HG03060 (cell line): Measurements from ENCODE around the gene ZCCHC7.

Experiments used
- ATAC-seq: cut with Tn5 transposase; IDR thresholded peaks from one replicate; pipeline ENCODE4 v1.9.1; 2021; ENCODE audit warnings: low read depth, moderate number of reproducible peaks; ENCODE audit not compliant: unreplicated experiment

Gene ZCCHC7

GRCh38 chr9:37327553-37327952 is 207.2 kb downstream of the ZCCHC7 start:
- ATAC-seq: no peak

GRCh38 chr9:37328556-37329227 is 208.3 kb downstream of the ZCCHC7 start:
- ATAC-seq: no peak

DNA sequence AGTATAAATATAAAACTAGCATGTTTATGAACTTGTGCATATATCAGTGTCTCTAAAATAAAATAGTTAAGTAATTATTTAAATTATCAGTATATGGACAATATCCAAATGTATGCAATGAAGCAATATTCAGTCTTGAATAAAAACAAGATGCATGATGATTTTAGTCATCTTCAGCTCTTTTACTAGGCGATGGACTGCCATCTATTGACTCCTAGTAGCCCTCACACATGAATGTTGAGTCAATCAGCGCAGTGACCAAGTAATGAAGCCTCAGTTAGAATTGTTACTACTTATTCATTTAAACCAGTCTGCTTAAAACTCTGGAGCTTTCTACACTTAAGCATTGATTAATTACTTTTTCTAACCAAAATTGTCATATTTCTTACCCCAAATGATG is 209.2 kb downstream of the ZCCHC7 start:
- ATAC-seq: peak; percentile 44

DNA sequence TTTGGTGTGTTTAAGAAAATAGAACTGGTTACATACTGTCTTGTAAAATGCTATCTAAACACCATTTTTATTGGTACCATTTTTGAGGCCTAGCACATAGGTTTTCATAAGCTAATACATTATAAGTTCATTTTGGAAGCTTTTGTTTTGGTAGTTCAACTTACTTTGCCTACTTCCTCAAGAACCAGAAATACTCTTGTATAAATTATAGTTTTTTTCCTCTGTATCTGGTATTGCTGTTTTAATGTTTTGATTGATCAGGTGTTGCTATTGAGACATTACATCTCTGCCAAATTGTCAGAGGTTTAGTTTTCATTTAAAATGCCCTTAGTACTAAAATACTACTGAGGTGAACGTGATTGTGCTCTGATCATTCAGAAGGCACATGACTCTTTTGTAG is 211.5 kb downstream of the ZCCHC7 start:
- ATAC-seq: no peak

DNA sequence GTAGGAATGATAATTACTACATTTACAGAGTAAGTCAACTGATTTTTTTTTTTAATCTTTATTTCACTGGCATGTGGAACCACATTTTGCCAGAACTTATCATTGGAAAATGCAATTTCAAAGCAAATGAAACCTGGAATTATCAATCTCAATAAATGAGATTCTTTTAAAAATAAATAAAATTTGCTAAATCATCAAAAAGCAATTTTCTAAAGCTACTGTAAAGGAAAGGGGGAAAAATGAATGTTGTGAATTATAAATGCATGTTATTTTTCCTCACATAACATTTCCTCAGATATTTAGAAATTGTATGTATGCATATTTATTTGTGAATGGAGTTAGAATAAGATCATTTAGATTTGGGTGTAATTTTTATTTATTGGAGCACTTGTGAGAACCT is 212.2 kb downstream of the ZCCHC7 start:
- ATAC-seq: no peak

DNA sequence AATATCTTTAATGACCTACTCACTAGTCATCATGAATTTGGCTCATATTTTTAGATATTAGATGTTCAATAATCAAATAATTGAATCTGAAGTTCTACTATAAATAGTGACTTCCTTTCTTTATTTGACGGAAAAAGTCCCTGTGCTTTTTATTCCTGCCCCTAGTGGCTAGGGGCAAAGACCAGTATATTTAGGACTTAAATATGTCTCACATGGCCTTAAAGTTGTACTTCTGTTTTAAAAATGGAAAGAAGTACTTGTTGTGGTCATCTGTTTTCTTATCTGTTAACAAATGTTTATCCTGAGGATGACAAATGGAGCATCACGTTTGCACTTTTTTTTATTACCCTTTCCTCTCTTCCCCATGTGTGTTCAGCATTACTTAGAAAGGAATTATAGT is 212.9 kb downstream of the ZCCHC7 start:
- no peak for ATAC-seq

GRCh38 chr9:37335238-37335637 is 214.9 kb downstream of the ZCCHC7 start:
- ATAC-seq: no peak

- no peak for ATAC-seq
These were observed 215.8 kb downstream of the ZCCHC7 start for GRCh38 chr9:37336150-37336549.

DNA sequence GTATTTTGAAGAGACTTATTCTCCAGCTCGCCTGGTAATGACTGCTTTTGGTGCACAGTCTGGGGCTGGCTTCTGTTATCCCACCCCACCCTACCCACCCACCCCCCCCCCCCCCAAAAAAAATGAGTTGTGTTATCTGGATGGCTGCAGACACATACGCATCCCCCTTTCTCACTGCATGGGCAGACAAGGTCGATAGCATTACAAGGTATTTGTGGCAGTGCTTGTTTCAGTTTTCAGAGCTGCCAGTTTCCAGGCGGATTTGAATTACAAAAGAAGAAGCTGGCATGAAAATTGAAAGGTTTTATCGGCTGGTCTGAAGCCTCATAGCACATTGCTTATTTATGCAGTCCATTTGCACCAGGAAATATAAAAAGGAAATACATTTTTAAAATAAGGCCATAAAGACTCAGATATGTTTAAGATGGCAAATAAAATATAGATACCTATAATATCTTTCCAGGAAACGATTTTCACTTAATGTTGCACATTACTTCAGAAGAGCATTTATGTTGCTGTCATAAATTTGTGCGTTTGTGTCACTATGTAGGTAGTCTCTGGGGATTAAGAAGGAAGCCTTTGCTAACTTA is 217.0 kb downstream of the ZCCHC7 start:
- no peak for ATAC-seq

GRCh38 chr9:37338218-37338617 is 217.8 kb downstream of the ZCCHC7 start:
- no peak for ATAC-seq

- no peak for ATAC-seq
These were observed 219.5 kb downstream of the ZCCHC7 start for GRCh38 chr9:37339923-37340322.

GRCh38 chr9:37340961-37341360 is 220.6 kb downstream of the ZCCHC7 start:
- ATAC-seq: no peak

DNA sequence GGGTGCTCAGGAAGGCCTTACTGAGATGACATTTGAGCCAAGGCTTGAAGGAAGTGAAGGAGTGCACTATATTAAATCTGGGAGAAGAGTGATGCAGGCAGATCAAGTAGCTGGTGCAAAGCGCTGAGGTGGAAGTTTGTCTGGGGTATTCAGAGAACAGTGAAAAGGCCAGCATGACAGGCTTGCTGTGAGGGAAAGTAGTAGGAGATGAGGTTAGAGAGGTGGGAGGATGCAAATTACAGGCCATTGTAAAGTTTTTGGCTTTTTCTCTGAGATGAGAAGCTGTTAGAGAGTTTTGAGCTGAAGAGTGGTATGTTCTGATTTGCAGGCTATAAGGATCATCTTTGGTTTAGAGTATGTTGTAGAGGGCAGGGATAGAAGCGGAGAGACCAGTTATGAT is 221.3 kb downstream of the ZCCHC7 start:
- ATAC-seq: no peak

- ATAC-seq: no peak
These were observed 222.1 kb downstream of the ZCCHC7 start for GRCh38 chr9:37342493-37342892.

DNA sequence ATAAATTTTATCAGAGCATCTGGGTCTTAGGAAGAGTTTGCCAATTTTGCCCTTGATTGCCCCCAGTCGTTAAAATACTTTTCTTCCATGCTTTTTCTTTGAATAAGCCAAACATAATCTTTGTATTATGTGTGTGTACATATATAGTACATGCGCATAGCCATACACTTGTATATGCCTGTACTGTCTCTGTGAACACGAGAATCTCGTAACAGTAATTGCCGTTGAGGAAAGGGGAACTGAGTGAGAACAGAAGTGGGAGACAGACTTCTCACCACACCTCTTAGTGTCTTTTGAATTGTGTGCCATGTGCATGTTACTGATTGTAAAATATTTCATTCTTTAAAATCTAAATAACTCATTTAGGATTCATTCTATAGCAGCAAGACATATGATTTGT is 222.5 kb downstream of the ZCCHC7 start:
- no peak for ATAC-seq

- no peak for ATAC-seq
These were observed 223.3 kb downstream of the ZCCHC7 start for GRCh38 chr9:37343724-37344123.

GRCh38 chr9:37345038-37345437 is 224.7 kb downstream of the ZCCHC7 start:
- no peak for ATAC-seq

GRCh38 chr9:37348917-37349316 is 228.5 kb downstream of the ZCCHC7 start:
- no peak for ATAC-seq

DNA sequence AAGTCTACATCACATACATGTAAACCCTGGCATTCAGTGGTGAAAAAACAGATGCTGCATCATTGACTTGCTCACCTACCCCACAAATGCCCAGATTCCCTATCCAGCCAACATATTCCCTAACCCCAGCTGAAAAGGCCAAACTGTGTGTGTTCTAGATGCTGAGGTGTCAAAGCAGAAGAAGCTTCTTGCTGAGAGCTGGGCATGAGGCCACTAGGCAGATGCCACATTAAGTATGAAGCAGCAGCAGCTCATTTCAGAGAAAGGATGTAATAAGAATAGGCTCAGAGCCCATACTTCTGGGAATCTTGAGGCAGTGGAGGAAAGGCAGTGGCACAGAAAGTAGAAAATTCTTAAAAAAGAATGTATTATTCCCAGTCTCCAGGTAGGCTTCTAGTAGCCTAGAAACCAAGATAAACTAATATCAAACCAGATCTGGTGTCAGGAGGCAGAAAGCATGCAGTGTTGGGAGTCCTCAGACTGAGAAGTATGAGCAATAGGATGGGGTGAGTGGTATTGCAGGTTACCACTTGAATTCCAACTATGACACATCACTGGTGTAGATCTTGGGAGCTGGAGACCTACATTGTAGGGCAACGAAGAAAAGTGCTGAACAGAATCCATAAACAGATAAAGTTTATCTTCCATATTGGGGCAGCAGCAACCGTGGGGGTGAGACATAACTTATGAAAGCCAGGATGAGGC is 230.3 kb downstream of the ZCCHC7 start:
- ATAC-seq: no peak

GRCh38 chr9:37353791-37354190 is 233.4 kb downstream of the ZCCHC7 start:
- no peak for ATAC-seq

- no peak for ATAC-seq
These were observed 242.1 kb downstream of the ZCCHC7 start for GRCh38 chr9:37362430-37362829.

GRCh38 chr9:37363124-37363523 is 242.8 kb downstream of the ZCCHC7 start:
- ATAC-seq: no peak
